Spleen (tissue), 7 donors: ENCODE data around the gene THOC3.
"Not testable (repeated sequence)": the region's sequence is repeated elsewhere in the genome, so short reads cannot be mapped to it uniquely, and the experiment has no call there.

ENCODE experiments used
- CTCF ChIP-seq, 11 experiments: fragments of 200-600 bp in 7 of 11; fragments of 450-650 bp in 4 of 11; sonication (generic) in 4 of 11; IDR thresholded peaks in 8 of 11; conservative IDR thresholded peaks in 3 of 11; 1 replicate in 7 of 11; 2 replicates in 4 of 11; pipeline versions ENCODE4 v1.4.0 to v1.8.0; 2016 to 2021; ENCODE audit warnings: antibody characterized with exemption in 11 of 11, inconsistent platforms in 4 of 11, mild to moderate bottlenecking in 1 of 11
- POLR2A ChIP-seq, 3 donors: fragments of 450-650 bp; IDR thresholded peaks; one replicate each; pipeline ENCODE4 v1.5.1; 2017; ENCODE audit warnings: antibody characterized with exemption in 3 of 3, mild to moderate bottlenecking in 1 of 3
- POLR2AphosphoS5 ChIP-seq, 3 donors: sonication (generic); formaldehyde crosslinking; IDR thresholded peaks; one replicate each; pipeline ENCODE4 v1.5.1; 2017; ENCODE audit warnings: antibody characterized with exemption in 3 of 3
- donor health status: DM: no; HTN: no; CAD: no; lungs with moderate emphysema.
- donor health status: DM: no; HTN: no; CAD: no.
- donor health status: DM: no; HTN: no; CAD: no.

- peak in 2 of 11 experiments; percentile 22 to 32 for TF ChIP-seq CTCF (IDR thresholded peaks at IDR 0.05 in 8 of 11, conservative IDR thresholded peaks at IDR 0.05 in 3 of 11)
- TF ChIP-seq POLR2A, POLR2AphosphoS5 (IDR thresholded peaks at IDR 0.05): not testable (repeated sequence)
Observed at GRCh38 chr5:175951339-175951969, 16.7 kb downstream of the THOC3 start.
